Measurements from ENCODE around the gene SH3BP4. TPM values are rescaled to one million over a fixed set of nuclear protein-coding genes. Genes with fewer than 3 reads are reported as not detected.

Gene SH3BP4
- total RNA-seq, 4 donors from 2014 or later, result 29.3 to 63.0 (median 42.9) TPM

- 41 to 67% methylated on average over 6 of the region's 6 CpGs for WGBS, 2 donors (ENCODE audit: low coverage in 1 of 2)
- H3K27me3 ChIP-seq, result no peaks in the 10 kb centered on the region
- no peaks in the 10 kb centered on the region for H3K4me1 ChIP-seq
- no peak overlapping the region for H3K4me3 ChIP-seq
- no peaks in the 10 kb centered on the region for H3K36me3 ChIP-seq
- no peaks in the 10 kb centered on the region for H3K9me3 ChIP-seq
- H3K27ac ChIP-seq, result no peak overlapping the region
- TF ChIP-seq, protein P1, sequence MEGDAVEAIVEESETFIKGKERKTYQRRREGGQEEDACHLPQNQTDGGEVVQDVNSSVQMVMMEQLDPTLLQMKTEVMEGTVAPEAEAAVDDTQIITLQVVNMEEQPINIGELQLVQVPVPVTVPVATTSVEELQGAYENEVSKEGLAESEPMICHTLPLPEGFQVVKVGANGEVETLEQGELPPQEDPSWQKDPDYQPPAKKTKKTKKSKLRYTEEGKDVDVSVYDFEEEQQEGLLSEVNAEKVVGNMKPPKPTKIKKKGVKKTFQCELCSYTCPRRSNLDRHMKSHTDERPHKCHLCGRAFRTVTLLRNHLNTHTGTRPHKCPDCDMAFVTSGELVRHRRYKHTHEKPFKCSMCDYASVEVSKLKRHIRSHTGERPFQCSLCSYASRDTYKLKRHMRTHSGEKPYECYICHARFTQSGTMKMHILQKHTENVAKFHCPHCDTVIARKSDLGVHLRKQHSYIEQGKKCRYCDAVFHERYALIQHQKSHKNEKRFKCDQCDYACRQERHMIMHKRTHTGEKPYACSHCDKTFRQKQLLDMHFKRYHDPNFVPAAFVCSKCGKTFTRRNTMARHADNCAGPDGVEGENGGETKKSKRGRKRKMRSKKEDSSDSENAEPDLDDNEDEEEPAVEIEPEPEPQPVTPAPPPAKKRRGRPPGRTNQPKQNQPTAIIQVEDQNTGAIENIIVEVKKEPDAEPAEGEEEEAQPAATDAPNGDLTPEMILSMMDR (IDR thresholded peaks at IDR 0.05), result no peak
- TF ChIP-seq EP300 (IDR thresholded peaks at IDR 0.05) (no peak), POLR2AphosphoS5 (IDR thresholded peaks at IDR 0.05) (no peak), POLR2A (IDR thresholded peaks at IDR 0.05) (no peak)
- ATAC-seq, result no peak
Observed at GRCh38 chr2:234917211-234917975, 34.4 kb upstream of the SH3BP4 start.

- Histone ChIP-seq H3K4me1 (no peaks in the 10 kb centered on the region), H3K9me3 (peaks cover 0 to 6% (median 0%) of the 10 kb centered on the region in 3 donors), H3K4me3 (no peak overlapping the region), H3K27me3 (no peaks in the 10 kb centered on the region), H3K27ac (no peak overlapping the region), H3K36me3 (no peaks in the 10 kb centered on the region)
- WGBS, 2 donors (ENCODE audit: low coverage in 1 of 2), result 93 to 100% methylated on average over 1 to 2 of the region's 3 CpGs
- TF ChIP-seq POLR2AphosphoS5 (IDR thresholded peaks at IDR 0.05) (no peak), POLR2A (IDR thresholded peaks at IDR 0.05) (no peak), EP300 (IDR thresholded peaks at IDR 0.05) (no peak)
- TF ChIP-seq, protein P1 (IDR thresholded peaks at IDR 0.05), result no peak
- ATAC-seq, result no peak
Observed at GRCh38 chr2:234919711-234920110, 32.1 kb upstream of the SH3BP4 start.

GRCh38 chr2:234920836-234921235 lies 31.0 kb upstream of the SH3BP4 start:
- 82 to 94% methylated on average over 2 of the region's 2 CpGs for WGBS, 2 donors (ENCODE audit: low coverage in 1 of 2)
- Histone ChIP-seq H3K27me3 (no peaks in the 10 kb centered on the region), H3K4me3 (no peak overlapping the region), H3K9me3 (peaks cover 0 to 13% (median 0%) of the 10 kb centered on the region in 3 donors), H3K4me1 (no peaks in the 10 kb centered on the region), H3K27ac (no peak overlapping the region), H3K36me3 (no peaks in the 10 kb centered on the region)
- ATAC-seq, result no peak
- no peak for TF ChIP-seq POLR2A (IDR thresholded peaks at IDR 0.05)
- TF ChIP-seq EP300 (IDR thresholded peaks at IDR 0.05), result no peak
- TF ChIP-seq, protein P1 (IDR thresholded peaks at IDR 0.05), result no peak

GRCh38 chr2:234929002-234929401 lies 22.8 kb upstream of the SH3BP4 start:
- no peaks in the 10 kb centered on the region for H3K27me3 ChIP-seq
- H3K27ac ChIP-seq, result no peak overlapping the region
- peaks cover 0 to 13% (median 0%) of the 10 kb centered on the region in 3 donors for H3K9me3 ChIP-seq
- H3K4me3 ChIP-seq, result no peak overlapping the region
- no peak for ATAC-seq
- WGBS, 2 donors (ENCODE audit: low coverage in 1 of 2), result 97% methylated on average over 9 of the region's 11 CpGs; no CpG with 5 or more reads in 1 of the 2 donors
- H3K4me1 ChIP-seq, result peaks cover 0 to 6% (median 0%) of the 10 kb centered on the region in 3 donors
- no peaks in the 10 kb centered on the region for H3K36me3 ChIP-seq
- TF ChIP-seq, protein P1 (IDR thresholded peaks at IDR 0.05), result no peak
- no peak for TF ChIP-seq POLR2AphosphoS5 (IDR thresholded peaks at IDR 0.05)
- no peak for TF ChIP-seq POLR2A (IDR thresholded peaks at IDR 0.05)
- TF ChIP-seq EP300 (IDR thresholded peaks at IDR 0.05), result no peak

DNA sequence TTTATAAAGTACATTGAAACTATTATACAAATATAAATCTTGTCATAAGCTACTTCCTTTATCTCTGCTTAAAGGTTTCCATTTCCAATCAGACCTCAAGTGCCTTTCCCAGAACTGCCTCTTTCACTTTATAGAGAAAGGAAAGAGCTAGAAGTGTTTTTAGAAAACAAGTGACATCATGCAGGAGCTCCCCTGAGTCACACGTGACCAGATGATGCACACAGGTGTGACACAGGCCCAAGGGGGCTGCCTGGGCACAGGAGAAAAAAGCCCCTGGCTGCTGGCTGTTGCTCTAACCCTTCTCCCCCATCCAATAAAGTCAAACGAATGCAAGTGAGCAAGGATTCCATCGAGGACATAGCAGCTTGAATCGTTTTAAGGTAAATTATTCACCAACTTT lies 21.4 kb upstream of the SH3BP4 start:
- Histone ChIP-seq H3K27ac (no peak overlapping the region), H3K4me3 (no peak overlapping the region), H3K9me3 (no peaks in the 10 kb centered on the region), H3K27me3 (no peaks in the 10 kb centered on the region), H3K36me3 (no peaks in the 10 kb centered on the region), H3K4me1 (peaks cover 0 to 6% (median 0%) of the 10 kb centered on the region in 3 donors)
- 71 to 75% methylated on average over 4 of the region's 4 CpGs for WGBS, 2 donors (ENCODE audit: low coverage in 1 of 2)
- no peak for TF ChIP-seq POLR2AphosphoS5 (IDR thresholded peaks at IDR 0.05)
- TF ChIP-seq POLR2A (IDR thresholded peaks at IDR 0.05), result no peak
- TF ChIP-seq, protein P1 (IDR thresholded peaks at IDR 0.05), result no peak
- no peak for ATAC-seq

Data from gastroesophageal sphincter (tissue), 4 donors.